ENCODE measurements around the gene RMND5B. TPM values are rescaled to one million over a fixed set of nuclear protein-coding genes. Genes with fewer than 3 reads are reported as not detected.
"Not testable (repeated sequence)": the region's sequence is repeated elsewhere in the genome, so short reads cannot be mapped to it uniquely, and the experiment has no call there.

The RMND5B gene
- total and polyA plus RNA-seq, 4 donors: 13.4 to 24.8 (median 21.7) TPM

DNA sequence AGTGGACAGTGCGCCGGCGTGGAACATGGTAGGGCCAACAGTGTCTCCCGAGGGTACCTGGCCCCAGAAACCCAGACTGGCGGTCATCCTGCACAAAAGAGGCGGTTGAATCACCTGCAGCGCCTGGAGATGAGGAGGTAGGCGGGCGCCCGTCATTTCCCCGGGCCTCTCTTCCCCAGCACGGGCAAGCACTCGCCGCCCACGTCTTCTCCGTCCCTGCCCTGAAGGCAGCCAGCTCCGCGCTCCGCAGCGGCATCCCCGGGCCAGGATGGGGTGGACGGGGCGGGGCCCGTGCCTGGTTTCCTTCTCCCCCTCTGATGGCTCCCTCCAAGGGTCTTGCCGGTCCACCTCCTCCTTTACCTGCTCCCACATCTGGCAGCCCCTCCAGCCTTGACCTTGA lies 44.5 kb upstream of the RMND5B start:
- Histone ChIP-seq H3K4me1 (ENCODE audit: control insufficient read depth in 4 of 4, insufficient read depth in 4 of 4, low read length in 3 of 4) (no peaks in the 10 kb centered on the region), H3K27me3 (ENCODE audit: control insufficient read depth in 4 of 4, insufficient read depth in 4 of 4, low read length in 3 of 4) (no peaks in the 10 kb centered on the region), H3K36me3 (ENCODE audit: control insufficient read depth in 4 of 4, insufficient read depth in 3 of 4, low read depth in 1 of 4, low read length in 3 of 4) (no peaks in the 10 kb centered on the region), H3K9ac (ENCODE audit: low read depth in 1 of 2, low read length in 2 of 2) (no peak overlapping the region), H3K9me3 (ENCODE audit: control insufficient read depth in 4 of 4, low read length in 3 of 4) (no peaks in the 10 kb centered on the region), H3K27ac (ENCODE audit: low read depth in 1 of 2, low read length in 2 of 2) (no peak overlapping the region), H3K4me3 (ENCODE audit: low read depth in 1 of 3, low read length in 3 of 3) (no peak overlapping the region)
- WGBS: 33% methylated on average over 25 of the region's 25 CpGs
- TF ChIP-seq MAX (IDR thresholded peaks at IDR 0.05): no peak
- no peak for TF ChIP-seq HNF4G (IDR thresholded peaks at IDR 0.05)
- TF ChIP-seq TAF1 (conservative IDR thresholded peaks at IDR 0.05): no peak
- DNase-seq (ENCODE audit: low spot score): no peak

- H3K36me3 ChIP-seq (ENCODE audit: control insufficient read depth in 4 of 4, insufficient read depth in 3 of 4, low read depth in 1 of 4, low read length in 3 of 4); H3K4me3 ChIP-seq (ENCODE audit: low read depth in 1 of 3, low read length in 3 of 3); H3K9me3 ChIP-seq (ENCODE audit: control insufficient read depth in 4 of 4, low read length in 3 of 4); H3K4me1 ChIP-seq (ENCODE audit: control insufficient read depth in 4 of 4, insufficient read depth in 4 of 4, low read length in 3 of 4); DNase-seq (ENCODE audit: low spot score); H3K27me3 ChIP-seq (ENCODE audit: control insufficient read depth in 4 of 4, insufficient read depth in 4 of 4, low read length in 3 of 4); H3K27ac ChIP-seq (ENCODE audit: low read depth in 1 of 2, low read length in 2 of 2); H3K9ac ChIP-seq (ENCODE audit: low read depth in 1 of 2, low read length in 2 of 2): not testable (repeated sequence)
- 65% methylated on average over 5 of the region's 5 CpGs for WGBS
Observed at GRCh38 chr5:178087199-178087598, 43.6 kb upstream of the RMND5B start.

- Histone ChIP-seq H3K27ac (ENCODE audit: low read depth in 1 of 2, low read length in 2 of 2) (no peak overlapping the region), H3K4me1 (ENCODE audit: control insufficient read depth in 4 of 4, insufficient read depth in 4 of 4, low read length in 3 of 4) (no peaks in the 10 kb centered on the region), H3K27me3 (ENCODE audit: control insufficient read depth in 4 of 4, insufficient read depth in 4 of 4, low read length in 3 of 4) (no peaks in the 10 kb centered on the region), H3K9ac (ENCODE audit: low read depth in 1 of 2, low read length in 2 of 2) (no peak overlapping the region), H3K4me3 (ENCODE audit: low read depth in 1 of 3, low read length in 3 of 3) (no peak overlapping the region), H3K9me3 (ENCODE audit: control insufficient read depth in 4 of 4, low read length in 3 of 4) (no peaks in the 10 kb centered on the region), H3K36me3 (ENCODE audit: control insufficient read depth in 4 of 4, insufficient read depth in 3 of 4, low read depth in 1 of 4, low read length in 3 of 4) (no peaks in the 10 kb centered on the region)
- 83% methylated on average over 6 of the region's 6 CpGs for WGBS
- no peak for TF ChIP-seq EGR1 (IDR thresholded peaks at IDR 0.05; ENCODE audit: low read depth in 2 of 2)
- DNase-seq (ENCODE audit: low spot score): no peak
Observed at GRCh38 chr5:178090856-178091255, 40.0 kb upstream of the RMND5B start.

DNA sequence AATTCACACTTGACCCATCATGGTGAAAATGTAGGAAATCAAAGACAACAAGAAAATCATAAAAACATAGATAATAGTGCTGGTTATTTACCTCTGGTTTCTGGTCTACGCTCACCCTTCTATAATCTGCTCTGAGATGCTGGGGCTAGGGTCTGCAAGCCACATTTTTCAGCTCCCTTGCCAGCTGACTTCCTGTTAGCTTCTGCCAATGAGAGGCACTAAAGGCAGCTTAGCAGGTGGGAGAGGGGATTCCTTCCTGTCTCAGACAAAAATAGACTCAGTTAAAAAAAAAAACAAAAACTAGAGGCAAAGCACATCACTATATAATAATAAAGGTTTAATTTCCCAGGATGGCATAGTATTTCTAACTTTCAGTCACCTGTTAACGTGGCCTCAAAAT lies 37.7 kb upstream of the RMND5B start:
- H3K4me1 ChIP-seq (ENCODE audit: control insufficient read depth in 4 of 4, insufficient read depth in 4 of 4, low read length in 3 of 4): no peaks in the 10 kb centered on the region
- no peaks in the 10 kb centered on the region for H3K36me3 ChIP-seq (ENCODE audit: control insufficient read depth in 4 of 4, insufficient read depth in 3 of 4, low read depth in 1 of 4, low read length in 3 of 4)
- DNase-seq (ENCODE audit: low spot score): no peak
- TF ChIP-seq SP1 (IDR thresholded peaks at IDR 0.05) (no peak), YY1 (IDR thresholded peaks at IDR 0.05) (no peak), REST (IDR thresholded peaks at IDR 0.05) (no peak), EGR1 (IDR thresholded peaks at IDR 0.05; ENCODE audit: low read depth in 2 of 2) (no peak), HNF4A (conservative IDR thresholded peaks at IDR 0.05) (no peak), FOXA2 (IDR thresholded peaks at IDR 0.05) (no peak), GABPA (IDR thresholded peaks at IDR 0.05 in 1 of 2, conservative IDR thresholded peaks at IDR 0.05 in 1 of 2) (no peak), CTCF (IDR thresholded peaks at IDR 0.05; ENCODE audit: low read depth, low read length, missing input control) (no peak), HNF4G (IDR thresholded peaks at IDR 0.05) (no peak), TAF1 (conservative IDR thresholded peaks at IDR 0.05) (no peak), RXRA (IDR thresholded peaks at IDR 0.05) (no peak), NR2F2 (IDR thresholded peaks at IDR 0.05) (no peak), FOXA1 (IDR thresholded peaks at IDR 0.05) (no peak)
- TF ChIP-seq, protein P1, sequence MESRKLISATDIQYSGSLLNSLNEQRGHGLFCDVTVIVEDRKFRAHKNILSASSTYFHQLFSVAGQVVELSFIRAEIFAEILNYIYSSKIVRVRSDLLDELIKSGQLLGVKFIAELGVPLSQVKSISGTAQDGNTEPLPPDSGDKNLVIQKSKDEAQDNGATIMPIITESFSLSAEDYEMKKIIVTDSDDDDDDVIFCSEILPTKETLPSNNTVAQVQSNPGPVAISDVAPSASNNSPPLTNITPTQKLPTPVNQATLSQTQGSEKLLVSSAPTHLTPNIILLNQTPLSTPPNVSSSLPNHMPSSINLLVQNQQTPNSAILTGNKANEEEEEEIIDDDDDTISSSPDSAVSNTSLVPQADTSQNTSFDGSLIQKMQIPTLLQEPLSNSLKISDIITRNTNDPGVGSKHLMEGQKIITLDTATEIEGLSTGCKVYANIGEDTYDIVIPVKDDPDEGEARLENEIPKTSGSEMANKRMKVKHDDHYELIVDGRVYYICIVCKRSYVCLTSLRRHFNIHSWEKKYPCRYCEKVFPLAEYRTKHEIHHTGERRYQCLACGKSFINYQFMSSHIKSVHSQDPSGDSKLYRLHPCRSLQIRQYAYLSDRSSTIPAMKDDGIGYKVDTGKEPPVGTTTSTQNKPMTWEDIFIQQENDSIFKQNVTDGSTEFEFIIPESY (IDR thresholded peaks at IDR 0.05): no peak
- TF ChIP-seq, protein P2, sequence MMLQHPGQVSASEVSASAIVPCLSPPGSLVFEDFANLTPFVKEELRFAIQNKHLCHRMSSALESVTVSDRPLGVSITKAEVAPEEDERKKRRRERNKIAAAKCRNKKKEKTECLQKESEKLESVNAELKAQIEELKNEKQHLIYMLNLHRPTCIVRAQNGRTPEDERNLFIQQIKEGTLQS (IDR thresholded peaks at IDR 0.05): no peak
- H3K4me3 ChIP-seq (ENCODE audit: low read depth in 1 of 3, low read length in 3 of 3): no peak overlapping the region
- H3K27me3 ChIP-seq (ENCODE audit: control insufficient read depth in 4 of 4, insufficient read depth in 4 of 4, low read length in 3 of 4): no peaks in the 10 kb centered on the region
- no peak overlapping the region for H3K27ac ChIP-seq (ENCODE audit: low read depth in 1 of 2, low read length in 2 of 2)
- no peak overlapping the region for H3K9ac ChIP-seq (ENCODE audit: low read depth in 1 of 2, low read length in 2 of 2)
- H3K9me3 ChIP-seq (ENCODE audit: control insufficient read depth in 4 of 4, low read length in 3 of 4): no peaks in the 10 kb centered on the region
- WGBS: 81% methylated on average over 2 of the region's 2 CpGs

Measured in liver (tissue), 9 donors.